ENCODE results near the gene TCF3. TPM values are rescaled to one million over a fixed set of nuclear protein-coding genes. Genes with fewer than 3 reads are reported as not detected.

The TCF3 gene
- polyA plus RNA-seq, 1 donor from 2014 or later, result 31.7 TPM

DNA sequence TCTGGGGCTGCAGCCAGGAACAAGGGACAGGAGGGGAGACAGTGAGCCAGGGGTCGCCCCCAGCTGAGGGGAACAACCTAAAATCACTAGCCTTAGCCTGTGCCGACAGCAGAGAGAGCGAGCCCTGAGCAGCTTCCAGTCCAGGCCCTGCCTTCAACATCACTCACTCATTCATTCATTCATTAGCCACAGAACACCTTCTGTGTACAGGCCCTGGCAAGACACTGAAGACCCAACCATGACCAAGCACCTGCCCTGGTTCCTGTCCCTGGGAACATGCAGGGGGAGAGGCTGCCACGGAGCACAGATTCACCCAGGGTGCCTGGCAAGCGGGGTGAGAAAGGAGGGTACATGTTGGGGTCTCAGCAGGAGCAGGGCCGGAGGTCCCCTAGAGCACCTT, 89.2 kb downstream of the TCF3 start:
- H3K36me3 ChIP-seq (ENCODE audit: insufficient read depth, low read length), result no peaks in the 10 kb centered on the region
- no peaks in the 10 kb centered on the region for H3K9me3 ChIP-seq (ENCODE audit: low read length)
- no peaks in the 10 kb centered on the region for H3F3A ChIP-seq (ENCODE audit: insufficient read depth, low read length, poor library complexity, severe bottlenecking)
- H3K27ac ChIP-seq (ENCODE audit: low read length), result no peak overlapping the region
- no peak overlapping the region for H3K9ac ChIP-seq (ENCODE audit: low read length)
- H3K4me2 ChIP-seq (ENCODE audit: low read length), result no peak overlapping the region
- peaks cover 75% of the 10 kb centered on the region for H3K79me2 ChIP-seq (replicated peaks; ENCODE audit: insufficient read depth, low read length)
- H3K4me3 ChIP-seq (ENCODE audit: low read length), result no peak overlapping the region
- no peaks in the 10 kb centered on the region for H3K9me2 ChIP-seq (ENCODE audit: insufficient read depth, low read length)
- no peaks in the 10 kb centered on the region for H3K27me3 ChIP-seq (ENCODE audit: insufficient read depth, low read depth, low read length)
- no peak for TF ChIP-seq EZH2 (IDR thresholded peaks at IDR 0.05; ENCODE audit: borderline replicate concordance, insufficient read depth, low read length, poor library complexity, severe bottlenecking)
- TF ChIP-seq POLR2AphosphoS5 (IDR thresholded peaks at IDR 0.05), result no peak
- no peak for TF ChIP-seq EP300 (conservative IDR thresholded peaks at IDR 0.05; ENCODE audit: poor library complexity, severe bottlenecking)
- no peak for TF ChIP-seq SMC3 (conservative IDR thresholded peaks at IDR 0.05; ENCODE audit: poor library complexity)
- H4K20me1 ChIP-seq (ENCODE audit: insufficient read depth), result peaks cover 50% of the 10 kb centered on the region
- H2AFZ ChIP-seq (ENCODE audit: low read depth, low read length), result no peak overlapping the region

DNA sequence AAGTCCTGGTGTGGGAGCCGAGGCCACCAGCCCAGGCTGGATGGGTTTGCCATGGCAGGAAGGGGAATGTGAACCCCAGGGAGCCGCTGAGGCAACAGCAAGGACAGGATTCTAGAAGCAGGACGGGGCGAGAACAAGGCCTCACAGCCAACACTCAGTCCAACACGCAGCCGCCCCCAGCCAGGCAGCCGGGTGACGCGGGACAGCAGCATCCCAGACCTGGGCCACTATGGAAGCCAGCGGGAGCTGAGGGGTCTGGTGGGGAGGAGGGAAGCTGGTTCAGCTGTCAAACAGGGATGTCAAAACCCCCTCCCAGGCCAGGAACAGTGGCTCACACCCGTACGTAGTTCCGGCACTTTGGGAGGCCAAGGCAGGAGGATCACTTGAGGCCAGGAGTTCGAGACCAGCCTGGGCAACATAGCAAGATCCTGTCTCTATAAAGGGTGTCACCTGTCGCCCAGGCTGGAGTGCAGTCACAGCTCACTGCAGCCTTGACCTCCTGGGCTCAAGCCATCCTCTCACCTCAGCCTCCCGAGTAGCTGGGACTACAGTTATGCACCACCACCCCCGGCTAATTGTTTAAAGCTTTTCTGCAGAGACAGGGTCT, 91.1 kb downstream of the TCF3 start:
- Histone ChIP-seq H3K4me3 (ENCODE audit: low read length) (no peak overlapping the region), H3K27me3 (ENCODE audit: insufficient read depth, low read depth, low read length) (no peaks in the 10 kb centered on the region), H3K9me2 (ENCODE audit: insufficient read depth, low read length) (no peaks in the 10 kb centered on the region), H3K79me2 (replicated peaks; ENCODE audit: insufficient read depth, low read length) (peaks cover 65% of the 10 kb centered on the region), H3K9me3 (ENCODE audit: low read length) (no peaks in the 10 kb centered on the region), H2AFZ (ENCODE audit: low read depth, low read length) (no peak overlapping the region), H3F3A (ENCODE audit: insufficient read depth, low read length, poor library complexity, severe bottlenecking) (no peaks in the 10 kb centered on the region), H3K4me2 (ENCODE audit: low read length) (no peak overlapping the region), H3K36me3 (ENCODE audit: insufficient read depth, low read length) (peaks cover 5% of the 10 kb centered on the region), H4K20me1 (ENCODE audit: insufficient read depth) (peaks cover 51% of the 10 kb centered on the region), H3K9ac (ENCODE audit: low read length) (no peak overlapping the region), H3K27ac (ENCODE audit: low read length) (no peak overlapping the region)
- TF ChIP-seq CTCF (IDR thresholded peaks at IDR 0.05; ENCODE audit: poor library complexity, severe bottlenecking), result no peak
- TF ChIP-seq SMC3 (conservative IDR thresholded peaks at IDR 0.05; ENCODE audit: poor library complexity), result no peak
- no peak for TF ChIP-seq TAF1 (IDR thresholded peaks at IDR 0.05; ENCODE audit: low read depth)
- no peak for TF ChIP-seq MXI1 (conservative IDR thresholded peaks at IDR 0.05; ENCODE audit: poor library complexity, severe bottlenecking)
- TF ChIP-seq, protein P1, sequence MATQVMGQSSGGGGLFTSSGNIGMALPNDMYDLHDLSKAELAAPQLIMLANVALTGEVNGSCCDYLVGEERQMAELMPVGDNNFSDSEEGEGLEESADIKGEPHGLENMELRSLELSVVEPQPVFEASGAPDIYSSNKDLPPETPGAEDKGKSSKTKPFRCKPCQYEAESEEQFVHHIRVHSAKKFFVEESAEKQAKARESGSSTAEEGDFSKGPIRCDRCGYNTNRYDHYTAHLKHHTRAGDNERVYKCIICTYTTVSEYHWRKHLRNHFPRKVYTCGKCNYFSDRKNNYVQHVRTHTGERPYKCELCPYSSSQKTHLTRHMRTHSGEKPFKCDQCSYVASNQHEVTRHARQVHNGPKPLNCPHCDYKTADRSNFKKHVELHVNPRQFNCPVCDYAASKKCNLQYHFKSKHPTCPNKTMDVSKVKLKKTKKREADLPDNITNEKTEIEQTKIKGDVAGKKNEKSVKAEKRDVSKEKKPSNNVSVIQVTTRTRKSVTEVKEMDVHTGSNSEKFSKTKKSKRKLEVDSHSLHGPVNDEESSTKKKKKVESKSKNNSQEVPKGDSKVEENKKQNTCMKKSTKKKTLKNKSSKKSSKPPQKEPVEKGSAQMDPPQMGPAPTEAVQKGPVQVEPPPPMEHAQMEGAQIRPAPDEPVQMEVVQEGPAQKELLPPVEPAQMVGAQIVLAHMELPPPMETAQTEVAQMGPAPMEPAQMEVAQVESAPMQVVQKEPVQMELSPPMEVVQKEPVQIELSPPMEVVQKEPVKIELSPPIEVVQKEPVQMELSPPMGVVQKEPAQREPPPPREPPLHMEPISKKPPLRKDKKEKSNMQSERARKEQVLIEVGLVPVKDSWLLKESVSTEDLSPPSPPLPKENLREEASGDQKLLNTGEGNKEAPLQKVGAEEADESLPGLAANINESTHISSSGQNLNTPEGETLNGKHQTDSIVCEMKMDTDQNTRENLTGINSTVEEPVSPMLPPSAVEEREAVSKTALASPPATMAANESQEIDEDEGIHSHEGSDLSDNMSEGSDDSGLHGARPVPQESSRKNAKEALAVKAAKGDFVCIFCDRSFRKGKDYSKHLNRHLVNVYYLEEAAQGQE (IDR thresholded peaks at IDR 0.05; ENCODE audit: borderline replicate concordance), result no peak
- TF ChIP-seq POLR2AphosphoS5 (IDR thresholded peaks at IDR 0.05), result no peak
- TF ChIP-seq EZH2 (IDR thresholded peaks at IDR 0.05; ENCODE audit: borderline replicate concordance, insufficient read depth, low read length, poor library complexity, severe bottlenecking), result no peak
